ENCODE measurements around the gene ZNF19.
"Not testable (repeated sequence)": the region's sequence is repeated elsewhere in the genome, so short reads cannot be mapped to it uniquely, and the experiment has no call there.

ZNF19 gene

GRCh38 chr16:71513302-71513701, 24.2 kb upstream of the ZNF19 start:
- no peak for DNase-seq (ENCODE audit: low read depth)
- no peak overlapping the region for H3K4me3 ChIP-seq (ENCODE audit: low read depth, low read length)
- TF ChIP-seq MYC (IDR thresholded peaks at IDR 0.05; ENCODE audit: low read depth, low read length) = no peak
- no peak for TF ChIP-seq POLR2A (IDR thresholded peaks at IDR 0.05; ENCODE audit: extremely low read depth, insufficient read length)
- TF ChIP-seq, protein P1, sequence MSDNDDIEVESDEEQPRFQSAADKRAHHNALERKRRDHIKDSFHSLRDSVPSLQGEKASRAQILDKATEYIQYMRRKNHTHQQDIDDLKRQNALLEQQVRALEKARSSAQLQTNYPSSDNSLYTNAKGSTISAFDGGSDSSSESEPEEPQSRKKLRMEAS (IDR thresholded peaks at IDR 0.05; ENCODE audit: low read depth, low read length) = no peak
- TF ChIP-seq CTCF (IDR thresholded peaks at IDR 0.05; ENCODE audit: low read depth, low read length) = no peak

- DNase-seq (ENCODE audit: low read depth) = no peak
- TF ChIP-seq MYC (IDR thresholded peaks at IDR 0.05; ENCODE audit: low read depth, low read length) = no peak
- no peak for TF ChIP-seq POLR2A (IDR thresholded peaks at IDR 0.05; ENCODE audit: extremely low read depth, insufficient read length)
- TF ChIP-seq CTCF (IDR thresholded peaks at IDR 0.05; ENCODE audit: low read depth, low read length) = no peak
- TF ChIP-seq, protein P1 (IDR thresholded peaks at IDR 0.05; ENCODE audit: low read depth, low read length) = no peak
- H3K4me3 ChIP-seq (ENCODE audit: low read depth, low read length) = no peak overlapping the region
Observed at GRCh38 chr16:71507061-71507460, 17.9 kb upstream of the ZNF19 start.

DNA sequence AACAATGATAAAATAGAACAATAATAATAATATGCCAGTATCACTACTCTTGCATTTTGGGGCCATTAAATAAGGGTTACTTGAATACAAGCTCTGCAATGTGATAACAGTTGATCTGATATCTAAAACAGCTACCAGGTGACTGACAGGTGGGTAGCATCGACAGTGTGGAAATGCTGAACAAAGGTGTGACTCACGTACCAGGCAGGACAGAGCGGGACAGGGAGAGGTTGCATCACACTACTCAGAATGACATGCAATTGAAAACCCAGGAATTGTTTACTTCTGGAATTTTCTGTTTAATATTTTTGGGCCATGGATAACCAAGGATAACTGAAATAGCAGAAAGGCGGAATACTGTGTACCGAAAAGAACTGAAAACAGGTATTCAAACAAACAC, 15.8 kb upstream of the ZNF19 start:
- H3K4me3 ChIP-seq (ENCODE audit: low read depth, low read length) = no peak overlapping the region
- no peak for DNase-seq (ENCODE audit: low read depth)
- TF ChIP-seq POLR2A (IDR thresholded peaks at IDR 0.05; ENCODE audit: extremely low read depth, insufficient read length) = no peak

GRCh38 chr16:71504051-71504450, 14.9 kb upstream of the ZNF19 start:
- not testable (repeated sequence) for DNase-seq (ENCODE audit: low read depth); H3K4me3 ChIP-seq (ENCODE audit: low read depth, low read length)

- H3K4me3 ChIP-seq (ENCODE audit: low read depth, low read length) = no peak overlapping the region
- TF ChIP-seq POLR2A (IDR thresholded peaks at IDR 0.05; ENCODE audit: extremely low read depth, insufficient read length) = no peak
- no peak for TF ChIP-seq CTCF (IDR thresholded peaks at IDR 0.05; ENCODE audit: low read depth, low read length)
- TF ChIP-seq, protein P1 (IDR thresholded peaks at IDR 0.05; ENCODE audit: low read depth, low read length) = no peak
- no peak for TF ChIP-seq MYC (IDR thresholded peaks at IDR 0.05; ENCODE audit: low read depth, low read length)
- peak; percentile 27 for DNase-seq (ENCODE audit: low read depth)
Observed at GRCh38 chr16:71501547-71501946, 12.4 kb upstream of the ZNF19 start.

- TF ChIP-seq MYC (IDR thresholded peaks at IDR 0.05; ENCODE audit: low read depth, low read length) = no peak
- no peak for TF ChIP-seq POLR2A (IDR thresholded peaks at IDR 0.05; ENCODE audit: extremely low read depth, insufficient read length)
- TF ChIP-seq, protein P1 (IDR thresholded peaks at IDR 0.05; ENCODE audit: low read depth, low read length) = no peak
- TF ChIP-seq CTCF (IDR thresholded peaks at IDR 0.05; ENCODE audit: low read depth, low read length) = no peak
- no peak overlapping the region for H3K4me3 ChIP-seq (ENCODE audit: low read depth, low read length)
- no peak for DNase-seq (ENCODE audit: low read depth)
Observed at GRCh38 chr16:71500964-71501363, 11.8 kb upstream of the ZNF19 start.

DNA sequence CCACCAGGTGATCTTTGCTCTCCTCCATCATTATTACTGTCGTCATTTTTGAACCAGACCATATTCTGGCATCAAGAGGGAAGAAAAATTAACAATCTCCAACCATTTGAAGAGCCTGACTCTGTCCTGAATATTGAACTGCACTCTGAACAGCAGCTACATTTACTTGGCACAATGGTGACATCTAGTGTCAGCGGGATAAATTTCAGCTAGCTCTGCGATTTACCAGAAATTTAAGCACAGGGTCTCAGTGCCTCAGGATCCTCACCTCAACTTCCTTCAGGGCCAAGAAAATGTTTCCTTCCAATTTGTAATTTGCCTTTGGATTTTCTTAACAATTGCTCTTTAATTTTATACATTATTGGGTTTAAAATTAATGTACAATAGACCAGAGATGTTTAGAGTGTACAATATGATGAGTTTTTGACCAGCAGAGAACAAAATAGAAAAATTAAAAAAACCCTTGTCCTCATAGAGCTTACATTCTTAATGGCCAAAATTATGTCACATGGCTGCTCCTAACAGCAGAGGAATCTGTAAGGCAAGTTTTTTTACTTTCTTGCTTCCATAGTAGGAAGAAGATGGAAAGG, 10.7 kb upstream of the ZNF19 start:
- H3K4me3 ChIP-seq (ENCODE audit: low read depth, low read length) = no peak overlapping the region
- TF ChIP-seq MYC (IDR thresholded peaks at IDR 0.05; ENCODE audit: low read depth, low read length) = no peak
- TF ChIP-seq CTCF (IDR thresholded peaks at IDR 0.05; ENCODE audit: low read depth, low read length) = peak; percentile 73
- TF ChIP-seq, protein P1 (IDR thresholded peaks at IDR 0.05; ENCODE audit: low read depth, low read length) = no peak
- peak; percentile 73 for DNase-seq (ENCODE audit: low read depth)
